ENCODE measurements around the gene CMSS1.

The CMSS1 gene

GRCh38 chr3:100154171-100154570 is 336.5 kb downstream of the CMSS1 start:
- no peak for TF ChIP-seq CTCF (IDR thresholded peaks at IDR 0.05; ENCODE audit: insufficient read depth, low read depth, low read length, missing control alignments)

GRCh38 chr3:100155128-100155527 is 337.5 kb downstream of the CMSS1 start:
- no peak for DNase-seq (ENCODE audit: low read depth)
- TF ChIP-seq CTCF (IDR thresholded peaks at IDR 0.05; ENCODE audit: insufficient read depth, low read depth, low read length, missing control alignments), result no peak
- H3K4me3 ChIP-seq (ENCODE audit: low read depth, low read length), result no peak overlapping the region

More at GRCh38 chr3:100154171-100154570, 336.5 kb downstream of the CMSS1 start:
- no peak for DNase-seq (ENCODE audit: low read depth)
- H3K4me3 ChIP-seq (ENCODE audit: low read depth, low read length), result no peak overlapping the region

- no peak overlapping the region for H3K4me3 ChIP-seq (ENCODE audit: low read depth, low read length)
- DNase-seq (ENCODE audit: low read depth), result no peak
- TF ChIP-seq CTCF (IDR thresholded peaks at IDR 0.05; ENCODE audit: insufficient read depth, low read depth, low read length, missing control alignments), result no peak
Measured at GRCh38 chr3:100155590-100155989, 337.9 kb downstream of the CMSS1 start.

DNA sequence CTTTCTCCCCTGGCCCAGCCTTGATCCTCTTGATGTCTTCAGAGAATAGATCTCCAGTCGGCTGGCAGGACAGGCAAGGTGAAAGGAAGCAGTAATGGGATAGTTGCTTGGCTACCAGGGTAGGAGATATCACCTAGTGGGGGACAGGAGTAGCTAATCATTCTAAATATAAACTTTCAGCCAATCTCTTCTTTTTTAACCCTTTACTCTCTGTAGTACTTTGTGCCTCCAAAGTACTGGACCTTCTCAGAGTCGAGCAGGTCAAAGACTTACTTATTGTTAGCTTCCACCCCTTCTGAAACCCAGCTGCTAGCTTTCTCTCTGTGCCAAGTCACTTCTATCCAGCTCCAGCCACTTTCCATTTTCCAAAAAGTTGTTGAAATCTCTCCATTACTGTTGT is 340.0 kb downstream of the CMSS1 start:
- no peak for DNase-seq (ENCODE audit: low read depth)
- TF ChIP-seq CTCF (IDR thresholded peaks at IDR 0.05; ENCODE audit: insufficient read depth, low read depth, low read length, missing control alignments), result no peak

DNA sequence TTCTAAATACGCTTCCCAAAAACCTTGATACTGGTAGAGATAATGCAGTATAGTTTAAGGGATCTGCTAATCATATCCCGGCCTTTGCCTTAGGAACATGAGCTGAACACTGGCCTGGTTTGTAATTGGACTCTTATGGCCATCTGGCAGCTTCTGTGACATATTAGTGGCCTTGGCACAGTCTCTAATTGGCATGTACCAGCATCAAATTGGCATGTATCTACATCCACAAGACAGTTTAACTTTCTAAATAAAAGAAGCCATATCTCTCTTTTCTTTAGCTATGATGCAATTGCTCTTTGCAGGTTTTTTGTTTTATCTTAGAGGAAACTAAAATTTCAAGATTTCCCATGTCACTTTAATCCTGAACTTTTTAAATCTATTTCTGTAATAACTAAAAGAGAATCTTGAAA is 341.3 kb downstream of the CMSS1 start:
- TF ChIP-seq CTCF (IDR thresholded peaks at IDR 0.05; ENCODE audit: insufficient read depth, low read depth, low read length, missing control alignments), result no peak
- no peak for DNase-seq (ENCODE audit: low read depth)
- H3K4me3 ChIP-seq (ENCODE audit: low read depth, low read length), result no peak overlapping the region

More for the DNA sequence above, 340.0 kb downstream of the CMSS1 start:
- H3K4me3 ChIP-seq (ENCODE audit: low read depth, low read length), result no peak overlapping the region

DNA sequence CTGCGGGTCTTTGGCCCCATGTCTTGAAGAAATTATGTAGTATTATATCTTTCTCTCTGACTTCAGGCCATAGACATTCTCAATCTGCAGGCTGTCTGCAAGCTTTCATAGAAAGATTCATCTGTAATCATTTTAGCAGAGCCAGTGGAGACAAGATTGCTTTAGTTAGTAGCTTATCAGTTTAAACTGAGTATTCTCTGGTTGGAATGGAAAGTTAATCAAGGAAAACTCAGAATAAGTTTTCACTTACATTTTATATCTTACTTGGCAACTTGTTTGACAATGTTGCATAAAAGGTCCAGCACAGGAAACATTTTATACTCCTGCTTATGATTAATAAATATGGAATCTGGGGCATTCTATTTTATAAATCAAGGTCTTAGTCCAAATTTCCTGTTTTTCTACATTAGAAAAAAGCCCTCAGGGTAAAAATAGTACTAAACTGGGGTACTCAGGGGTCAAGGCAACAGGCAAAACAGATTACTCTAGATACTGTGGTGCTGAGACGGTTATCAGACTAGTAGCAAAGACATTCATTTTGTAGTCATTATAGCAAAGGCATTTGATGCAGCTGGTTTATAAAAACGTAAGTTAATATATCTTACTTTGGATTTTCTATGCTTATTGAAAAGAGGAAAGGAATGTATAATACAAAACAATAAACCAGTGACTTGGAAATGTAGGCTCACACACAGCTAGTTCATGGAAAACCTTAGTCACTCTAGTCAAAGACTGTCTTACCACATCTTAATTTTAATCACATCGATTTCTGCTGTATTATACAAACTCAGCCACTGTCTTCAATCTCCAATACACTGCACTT is 341.9 kb downstream of the CMSS1 start:
- H3K4me3 ChIP-seq (ENCODE audit: low read depth, low read length), result no peak overlapping the region
- no peak for DNase-seq (ENCODE audit: low read depth)
- TF ChIP-seq CTCF (IDR thresholded peaks at IDR 0.05; ENCODE audit: insufficient read depth, low read depth, low read length, missing control alignments), result no peak

DNA sequence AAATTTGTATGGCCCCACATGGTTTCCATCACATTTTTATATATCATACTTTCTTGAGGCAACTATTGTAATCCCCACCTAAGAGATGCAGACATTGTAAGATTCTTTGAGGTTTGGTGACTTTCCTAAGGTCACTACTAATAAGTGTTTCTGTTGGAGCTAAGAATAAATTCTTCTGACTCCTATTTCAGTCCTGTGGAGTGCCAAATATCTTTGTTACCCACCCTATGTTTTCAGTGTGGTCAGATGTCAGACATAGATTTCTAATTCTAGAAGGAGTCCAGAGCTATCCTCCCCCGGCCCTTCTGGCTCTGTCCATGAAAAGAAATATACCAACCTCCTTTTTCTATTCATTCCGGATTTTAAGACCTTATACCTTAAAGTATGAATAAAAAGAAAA is 342.9 kb downstream of the CMSS1 start:
- H3K4me3 ChIP-seq (ENCODE audit: low read depth, low read length), result no peak overlapping the region
- no peak for TF ChIP-seq CTCF (IDR thresholded peaks at IDR 0.05; ENCODE audit: insufficient read depth, low read depth, low read length, missing control alignments)
- no peak for DNase-seq (ENCODE audit: low read depth)

Measured in GM12865 (cell line).